Left cardiac atrium (tissue), 4 donors: ENCODE results near the gene COG1. TPM values are rescaled to one million over a fixed set of nuclear protein-coding genes. Genes with fewer than 3 reads are reported as not detected.

Experiments
- ATAC-seq, 2 donors: fragments of 200-7000 bp; cut with Tn5 transposase; one replicate each; pipeline ENCODE4 v1.9.1; 2020; ENCODE audit warnings: mild to moderate bottlenecking in 2 of 2, moderate library complexity in 2 of 2
- DNase-seq: peaks from one replicate; pipeline ENCODE4 v3.0.0-alpha.2; 2020
- intact Hi-C, 2 donors: fragments of 100-400 bp; cut with DNase I; formaldehyde crosslinking; loops; one replicate each; pipeline versions ENCODE4 v1.14.1 to v1.15.1; 2022 to 2023
- total RNA-seq, 2 donors: library from RNA; stranded (reverse); fragmentation: NEBNext Ultra II Directional; extraction: Animal tissue kit (Norgen Biotek cat#: 25700); gene quantifications; one replicate each; pipeline ENCODE4 v1.2.1, GENCODE V29; 2021
- donor health status: DM: no; HTN: yes; CAD: no.
- donor health status: DM: no; HTN: yes; CAD: no; lungs with severe emphysema.
- donor health status: DM: yes; HTN: yes; CAD: no.
- donor health status: Dilated cardiomyopathy.

The COG1 gene
- total RNA-seq, 2 donors from 2014 or later: 37.4 to 39.6 TPM

DNA sequence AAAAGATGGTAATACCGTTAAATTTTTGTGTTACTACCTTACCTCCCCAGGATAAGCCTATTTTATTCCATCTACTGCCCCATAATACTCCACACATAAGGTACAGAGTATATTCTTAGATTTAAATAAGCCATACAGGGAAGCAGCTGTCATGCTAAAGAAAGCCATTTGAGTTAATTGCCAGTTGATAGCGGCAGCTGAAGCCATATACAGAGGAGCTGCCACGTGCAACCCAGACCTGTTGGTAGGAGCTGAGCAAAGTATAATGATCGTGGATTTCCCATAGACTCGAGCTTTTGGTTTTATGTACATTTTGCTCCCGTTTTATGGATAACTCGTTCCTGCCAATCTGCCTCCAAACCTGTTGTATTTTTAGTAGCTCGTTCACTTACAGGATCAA, 56.8 kb downstream of the COG1 start:
- intact Hi-C loops: loop anchor here (5.0 to 10.0 kb wide), 3 partner anchors 65 to 522 kb away; partner anchors contain the start of gene CDC42EP4 (in 1 of the 2)
- DNase-seq: no peak
- no peak for ATAC-seq

DNA sequence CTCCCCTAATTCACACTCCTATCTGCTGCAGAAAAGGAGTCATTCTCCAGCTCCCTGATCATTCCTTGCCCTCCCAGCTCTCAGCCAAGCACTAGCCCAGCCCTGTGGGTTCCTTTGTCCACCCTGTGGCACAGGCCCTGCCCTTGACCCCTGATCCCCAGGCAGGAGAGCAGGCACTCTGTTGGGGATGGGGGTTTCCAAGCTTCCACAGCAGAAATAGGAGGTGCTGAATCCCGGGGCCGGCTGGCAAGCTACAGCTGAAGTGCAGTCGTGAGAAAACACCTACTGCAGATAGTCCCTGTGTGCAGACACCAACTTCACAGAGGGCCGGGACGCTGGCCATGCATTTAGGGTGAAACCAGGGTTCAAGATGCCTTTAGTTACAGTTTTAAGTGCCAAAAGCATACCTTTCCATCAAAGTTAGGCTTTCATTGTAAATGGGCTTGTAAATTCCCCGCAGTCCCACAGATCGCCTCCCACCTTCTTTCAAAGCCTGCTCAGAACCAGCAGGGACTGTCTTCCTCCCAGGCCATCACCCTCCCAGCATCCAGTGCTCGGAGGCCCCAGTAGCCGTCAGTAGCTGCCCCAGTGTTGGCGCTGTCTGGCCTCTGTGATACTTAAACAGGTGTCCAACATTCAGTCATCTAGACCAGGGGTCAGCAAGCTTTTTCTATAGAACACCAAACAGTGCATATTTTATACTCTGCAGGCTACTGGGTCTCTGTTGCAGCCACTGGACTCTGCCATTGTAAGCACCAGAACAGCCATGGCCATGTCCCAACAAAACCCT, 58.2 kb downstream of the COG1 start:
- intact Hi-C loops: loop anchor here (5.0 to 10.0 kb wide), 3 partner anchors 64 to 524 kb away; partner anchors contain the start of gene CDC42EP4 (in 1 of the 2)
- DNase-seq (no peak), ATAC-seq (no peak)

DNA sequence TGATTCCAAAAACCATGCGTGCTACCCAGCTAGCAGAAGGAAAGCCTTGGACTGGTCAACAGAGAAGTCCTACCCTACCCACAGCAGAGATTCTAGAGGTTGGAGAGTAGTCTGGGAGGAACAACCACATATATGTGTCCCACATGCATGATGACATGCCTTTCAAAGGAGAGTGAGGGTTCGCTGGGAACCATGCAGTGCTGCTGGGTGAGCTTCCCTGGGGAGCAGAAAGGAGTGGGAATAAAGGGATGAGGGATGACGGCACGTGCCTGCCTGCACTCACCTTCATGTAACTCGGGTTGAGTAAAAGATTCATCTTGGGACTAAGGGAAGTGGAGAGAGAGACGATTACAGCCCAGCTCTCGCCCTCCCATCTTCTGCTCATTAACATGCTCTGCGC, 59.0 kb downstream of the COG1 start:
- no peak for DNase-seq
- no peak for ATAC-seq
- intact Hi-C loops: loop anchor here (5.0 to 10.0 kb wide), 3 partner anchors 63 to 525 kb away; partner anchors contain the start of gene CDC42EP4 (in 1 of the 2)

DNA sequence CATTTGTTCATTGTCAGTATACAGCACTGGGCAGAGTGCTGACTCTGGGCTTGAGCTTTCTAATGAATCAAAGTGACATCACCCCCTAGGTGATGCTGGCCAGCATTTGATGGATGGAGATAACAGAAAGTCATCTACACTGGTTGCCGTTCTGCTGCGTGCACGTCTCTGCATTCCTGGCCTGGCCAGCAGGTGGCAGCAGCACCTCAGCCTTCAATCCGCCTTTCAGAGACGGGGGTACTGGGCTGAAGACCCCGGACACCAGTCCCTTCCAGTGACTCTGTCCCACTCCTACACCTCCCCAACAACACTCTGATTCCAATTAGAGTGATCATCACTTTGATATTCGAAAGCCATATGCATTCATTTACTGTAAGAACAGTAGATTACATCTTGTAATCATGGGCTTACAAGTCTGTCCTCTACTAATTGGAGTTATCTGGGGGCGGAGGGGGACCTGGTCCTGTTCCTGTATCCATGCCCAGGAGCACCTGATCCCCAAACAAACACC, 62.9 kb downstream of the COG1 start:
- DNase-seq: peak; percentile 43
- intact Hi-C loops: loop anchor here (1.0 to 10.0 kb wide), 5 partner anchors 59 to 449 kb away; partner anchors contain the start of gene CDC42EP4 (in 1 of the 2)
- ATAC-seq: peak; percentile 70 to 72

DNA sequence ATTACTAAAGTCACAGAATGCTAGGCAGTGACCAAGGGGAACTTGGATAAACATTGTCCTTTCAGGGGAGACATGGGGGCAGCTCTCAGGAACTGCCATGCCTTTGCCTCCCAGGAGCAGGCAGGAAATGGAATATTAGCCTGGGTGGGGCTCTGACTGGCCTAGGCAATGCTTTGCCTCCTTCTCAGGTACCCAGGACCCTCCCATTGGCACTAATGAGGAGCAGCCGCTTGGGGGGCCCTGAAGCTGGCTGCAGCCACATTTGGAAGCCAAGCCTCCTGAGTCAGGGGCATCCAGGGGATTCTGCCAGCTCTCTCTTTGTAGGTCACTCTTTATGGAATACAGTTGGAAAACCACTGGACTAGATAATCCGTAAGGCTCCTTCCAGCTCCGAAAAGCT, 63.4 kb downstream of the COG1 start:
- no peak for DNase-seq
- no peak for ATAC-seq
- intact Hi-C loops: loop anchor here (2.0 to 10.0 kb wide), 3 partner anchors 59 to 449 kb away; partner anchors contain the start of gene CDC42EP4 (in 1 of the 2)

DNA sequence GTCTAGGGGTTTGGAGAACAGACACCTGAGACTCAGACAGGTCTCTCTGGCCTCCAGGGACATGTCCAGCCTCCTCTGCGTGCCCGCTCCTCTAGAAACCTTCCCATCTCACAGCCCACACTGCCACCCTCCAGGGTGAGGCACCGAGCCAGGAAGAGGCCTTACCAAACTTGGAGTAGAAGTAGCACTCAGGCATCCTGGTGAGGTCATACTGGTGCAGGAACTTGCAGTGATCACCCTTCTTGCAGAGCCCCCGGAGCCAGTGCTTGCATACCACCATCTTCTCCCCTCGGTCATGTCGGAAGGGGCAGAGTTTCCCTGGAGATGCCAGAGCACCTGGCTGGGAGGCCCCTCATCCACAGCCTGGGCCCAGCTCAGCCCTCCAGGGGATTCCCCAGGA, 64.7 kb downstream of the COG1 start:
- ATAC-seq (no peak), DNase-seq (no peak)
- intact Hi-C loops: loop anchor here (2.0 to 10.0 kb wide), 3 partner anchors 57 to 447 kb away; partner anchors contain the start of gene CDC42EP4 (in 1 of the 2)

Other genes with a start within 250 kb of the COG1 start
- 10 to 100 TPM; 11.3 to 11.7 TPM for gene SLC39A11, start 100.4 kb upstream of the COG1 start, total RNA-seq
- 1 to 10 TPM; 1.2 TPM for gene SSTR2, start 28.0 kb upstream of the COG1 start, total RNA-seq
- not detected for gene CPSF4L, start 68.8 kb downstream of the COG1 start, total RNA-seq
- 10 to 100 TPM; 44.9 to 80.5 TPM for gene CDC42EP4, start 118.9 kb downstream of the COG1 start, total RNA-seq